IPS-18a (cell line): ENCODE results near the gene RRAS2.

ENCODE experiments used
- H3K27ac ChIP-seq: one replicate; pipeline ENCODE4 v1.5.1; 2013; ENCODE audit warnings: low read length
- H3K27me3 ChIP-seq: one replicate; pipeline ENCODE4 v1.6.1; 2013; ENCODE audit warnings: mild to moderate bottlenecking, low read length; ENCODE audit not compliant: control insufficient read depth, insufficient read depth
- H3K36me3 ChIP-seq: one replicate; pipeline ENCODE4 v1.6.1; 2013; ENCODE audit warnings: low read depth, low read length; ENCODE audit not compliant: control insufficient read depth
- H3K4me1 ChIP-seq: one replicate; pipeline ENCODE4 v1.6.1; 2013; ENCODE audit warnings: low read depth, low read length; ENCODE audit not compliant: control insufficient read depth
- H3K4me3 ChIP-seq: one replicate; pipeline ENCODE4 v1.5.1; 2013; ENCODE audit warnings: low read length
- H3K9ac ChIP-seq: one replicate; pipeline ENCODE4 v1.6.1; 2013; ENCODE audit warnings: mild to moderate bottlenecking, low read length, moderate library complexity
- H3K9me3 ChIP-seq: one replicate; pipeline ENCODE4 v1.6.1; 2013; ENCODE audit warnings: low read depth, low read length; ENCODE audit not compliant: control insufficient read depth

The RRAS2 gene

GRCh38 chr11:14334893-14335292 lies 24.1 kb downstream of the RRAS2 start:
- peak overlapping the region; percentile 26 for H3K27ac ChIP-seq
- no peak overlapping the region for H3K9ac ChIP-seq
- no peaks in the 10 kb centered on the region for H3K36me3 ChIP-seq
- no peaks in the 10 kb centered on the region for H3K27me3 ChIP-seq
- H3K4me1 ChIP-seq: peaks cover 65% of the 10 kb centered on the region
- peak overlapping the region; percentile 13 for H3K4me3 ChIP-seq
- H3K9me3 ChIP-seq: no peaks in the 10 kb centered on the region

DNA sequence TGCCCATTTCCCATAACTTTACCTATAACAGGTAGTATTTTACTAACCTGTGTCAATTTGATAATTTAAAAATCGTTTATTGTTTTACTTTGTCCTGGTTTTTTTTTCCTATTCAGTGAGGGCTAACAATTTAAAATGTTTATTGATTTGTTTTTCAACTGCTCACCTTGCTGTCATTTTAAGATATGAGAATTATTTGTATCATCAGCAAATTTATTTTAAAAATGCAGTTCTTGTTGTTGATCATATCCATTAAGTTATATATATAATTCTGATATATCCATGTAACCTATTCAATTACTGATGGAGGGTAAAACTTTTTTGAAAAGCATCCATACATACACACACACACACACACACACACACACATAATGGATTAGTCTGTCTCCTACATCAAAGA lies 24.8 kb downstream of the RRAS2 start:
- Histone ChIP-seq H3K4me1 (peaks cover 64% of the 10 kb centered on the region), H3K27me3 (no peaks in the 10 kb centered on the region), H3K27ac (no peak overlapping the region), H3K9ac (no peak overlapping the region), H3K36me3 (no peaks in the 10 kb centered on the region), H3K9me3 (no peaks in the 10 kb centered on the region), H3K4me3 (no peak overlapping the region)

- Histone ChIP-seq H3K27ac (no peak overlapping the region), H3K9ac (no peak overlapping the region), H3K4me1 (peaks cover 56% of the 10 kb centered on the region), H3K9me3 (no peaks in the 10 kb centered on the region), H3K27me3 (no peaks in the 10 kb centered on the region), H3K36me3 (no peaks in the 10 kb centered on the region), H3K4me3 (no peak overlapping the region)
Measured at GRCh38 chr11:14331476-14332136, 27.4 kb downstream of the RRAS2 start.

GRCh38 chr11:14330881-14331280 lies 28.1 kb downstream of the RRAS2 start:
- Histone ChIP-seq H3K4me1 (peaks cover 52% of the 10 kb centered on the region), H3K9ac (no peak overlapping the region), H3K9me3 (no peaks in the 10 kb centered on the region), H3K27me3 (no peaks in the 10 kb centered on the region), H3K4me3 (no peak overlapping the region), H3K36me3 (no peaks in the 10 kb centered on the region), H3K27ac (no peak overlapping the region)

DNA sequence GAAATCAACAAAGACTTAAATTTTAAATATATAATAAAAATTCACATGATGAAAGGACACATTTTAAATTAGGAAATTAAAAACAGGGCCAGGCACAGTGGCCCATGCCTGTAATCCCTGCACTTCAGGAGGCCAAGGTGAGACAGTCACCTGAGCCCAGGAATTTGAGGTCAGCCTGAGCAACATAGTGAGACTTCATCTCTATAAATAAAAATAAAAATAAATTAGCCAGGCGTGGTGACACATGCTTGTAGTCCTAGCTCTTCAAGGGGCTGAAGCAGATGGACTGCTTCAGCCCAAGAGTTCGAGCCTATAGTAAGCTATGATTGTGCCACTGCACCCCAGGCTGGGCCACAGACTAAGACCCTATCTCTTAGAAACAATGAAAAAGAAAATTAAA lies 29.3 kb downstream of the RRAS2 start:
- H3K36me3 ChIP-seq: no peaks in the 10 kb centered on the region

GRCh38 chr11:14327116-14327515 lies 31.9 kb downstream of the RRAS2 start:
- peaks cover 41% of the 10 kb centered on the region for H3K4me1 ChIP-seq
- H3K9me3 ChIP-seq: no peaks in the 10 kb centered on the region
- no peaks in the 10 kb centered on the region for H3K27me3 ChIP-seq
- H3K27ac ChIP-seq: no peak overlapping the region
- no peak overlapping the region for H3K4me3 ChIP-seq
- H3K36me3 ChIP-seq: no peaks in the 10 kb centered on the region
- H3K9ac ChIP-seq: no peak overlapping the region

More for the DNA sequence above, 29.3 kb downstream of the RRAS2 start:
- peaks cover 46% of the 10 kb centered on the region for H3K4me1 ChIP-seq
- no peaks in the 10 kb centered on the region for H3K27me3 ChIP-seq
- H3K9ac ChIP-seq: no peak overlapping the region
- H3K27ac ChIP-seq: no peak overlapping the region
- H3K4me3 ChIP-seq: no peak overlapping the region
- no peaks in the 10 kb centered on the region for H3K9me3 ChIP-seq

GRCh38 chr11:14323118-14323676 lies 35.8 kb downstream of the RRAS2 start:
- no peaks in the 10 kb centered on the region for H3K9me3 ChIP-seq
- H3K36me3 ChIP-seq: no peaks in the 10 kb centered on the region
- H3K9ac ChIP-seq: no peak overlapping the region
- no peak overlapping the region for H3K27ac ChIP-seq
- no peaks in the 10 kb centered on the region for H3K27me3 ChIP-seq
- H3K4me3 ChIP-seq: no peak overlapping the region
- H3K4me1 ChIP-seq: peaks cover 36% of the 10 kb centered on the region

- no peaks in the 10 kb centered on the region for H3K9me3 ChIP-seq
- no peaks in the 10 kb centered on the region for H3K36me3 ChIP-seq
- no peaks in the 10 kb centered on the region for H3K27me3 ChIP-seq
- no peak overlapping the region for H3K27ac ChIP-seq
- no peak overlapping the region for H3K9ac ChIP-seq
- H3K4me1 ChIP-seq: peaks cover 34% of the 10 kb centered on the region
- H3K4me3 ChIP-seq: no peak overlapping the region
Measured at GRCh38 chr11:14322510-14322909, 36.5 kb downstream of the RRAS2 start.

- H3K27me3 ChIP-seq: no peaks in the 10 kb centered on the region
- H3K4me1 ChIP-seq: peaks cover 22% of the 10 kb centered on the region
- no peak overlapping the region for H3K4me3 ChIP-seq
- no peaks in the 10 kb centered on the region for H3K9me3 ChIP-seq
- no peaks in the 10 kb centered on the region for H3K36me3 ChIP-seq
- H3K9ac ChIP-seq: no peak overlapping the region
- H3K27ac ChIP-seq: peak overlapping the region; percentile 63
Measured at GRCh38 chr11:14320020-14320419, 39.0 kb downstream of the RRAS2 start.

DNA sequence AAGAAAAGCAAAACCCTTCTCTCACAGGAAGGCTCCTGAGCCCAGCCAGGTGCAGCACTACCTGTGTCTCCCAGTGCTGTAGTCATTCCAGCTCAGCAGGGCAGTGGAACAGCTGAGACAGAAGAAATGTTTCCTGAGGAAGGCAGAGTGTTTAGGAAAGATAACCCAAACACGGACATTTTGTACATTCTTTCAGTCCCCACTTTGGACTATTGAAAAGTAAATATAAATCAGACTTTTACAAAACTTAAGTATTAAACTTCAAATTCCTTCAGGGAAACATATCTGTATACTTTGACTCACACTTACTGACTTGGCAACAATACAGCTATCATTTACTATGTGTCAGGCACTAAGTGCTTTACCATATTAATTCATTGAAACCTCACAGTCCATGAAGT lies 40.4 kb downstream of the RRAS2 start:
- H3K9me3 ChIP-seq: no peaks in the 10 kb centered on the region
- no peak overlapping the region for H3K27ac ChIP-seq
- no peak overlapping the region for H3K9ac ChIP-seq

DNA sequence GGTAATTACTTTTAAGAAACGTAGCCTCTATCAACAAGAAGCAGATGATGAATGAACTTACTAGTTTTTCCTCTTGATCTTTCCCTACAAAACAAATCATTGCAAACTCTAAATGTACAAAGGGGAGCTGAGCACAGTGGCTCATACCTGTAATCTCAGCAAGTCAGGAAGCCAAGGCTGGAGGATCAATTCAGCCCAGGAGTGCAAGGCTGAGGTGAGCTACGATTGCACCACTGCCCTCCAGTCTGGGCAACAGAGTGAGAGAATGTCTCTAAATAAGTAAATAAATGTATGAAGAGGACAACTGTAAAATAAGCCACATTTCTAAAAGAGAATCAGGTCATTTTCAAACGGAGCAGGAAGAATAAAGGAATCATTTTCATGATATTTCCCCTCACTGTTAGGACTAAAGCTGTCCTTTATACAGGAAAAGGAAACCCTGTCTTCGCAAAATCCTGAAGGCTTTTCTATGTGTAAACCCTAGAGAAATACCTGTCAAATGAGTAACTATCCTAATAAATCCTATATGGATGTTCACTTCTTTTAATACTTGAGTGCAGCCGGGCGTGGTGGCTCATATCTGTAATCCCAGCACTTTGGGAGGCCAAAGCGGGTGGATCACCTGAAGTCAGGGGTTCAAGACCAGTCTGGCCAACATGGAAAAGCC lies 41.2 kb downstream of the RRAS2 start:
- peaks cover 31% of the 10 kb centered on the region for H3K4me1 ChIP-seq

More for the DNA sequence above, 40.4 kb downstream of the RRAS2 start:
- H3K4me3 ChIP-seq: no peak overlapping the region
- no peaks in the 10 kb centered on the region for H3K36me3 ChIP-seq
- no peaks in the 10 kb centered on the region for H3K27me3 ChIP-seq
- H3K4me1 ChIP-seq: peaks cover 23% of the 10 kb centered on the region

DNA sequence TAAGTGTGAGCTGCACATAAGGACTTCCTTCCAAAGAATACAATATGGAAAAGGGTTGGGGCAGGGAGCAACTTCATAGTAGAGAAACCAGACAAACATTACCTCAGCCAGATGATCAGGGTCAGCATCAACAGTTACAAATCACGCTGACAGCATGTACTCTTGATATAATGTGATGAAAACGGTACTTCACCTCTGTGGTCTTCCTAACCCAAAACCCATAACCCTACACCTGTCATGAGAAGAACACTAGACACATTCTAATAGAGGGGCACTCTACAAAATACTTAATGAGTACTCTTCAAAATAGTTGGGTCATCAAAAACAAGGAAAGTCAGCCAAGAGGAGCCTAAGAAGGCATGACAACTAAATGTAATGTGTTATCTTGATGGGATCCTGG lies 43.9 kb downstream of the RRAS2 start:
- Histone ChIP-seq H3K27ac (no peak overlapping the region), H3K4me1 (peaks cover 41% of the 10 kb centered on the region), H3K36me3 (no peaks in the 10 kb centered on the region), H3K9ac (no peak overlapping the region), H3K4me3 (no peak overlapping the region), H3K9me3 (no peaks in the 10 kb centered on the region), H3K27me3 (no peaks in the 10 kb centered on the region)

More for the DNA sequence above, 41.2 kb downstream of the RRAS2 start:
- no peak overlapping the region for H3K27ac ChIP-seq
- no peak overlapping the region for H3K9ac ChIP-seq
- H3K27me3 ChIP-seq: no peaks in the 10 kb centered on the region
- no peak overlapping the region for H3K4me3 ChIP-seq
- H3K36me3 ChIP-seq: no peaks in the 10 kb centered on the region
- H3K9me3 ChIP-seq: no peaks in the 10 kb centered on the region
